H1 (cell line): ENCODE measurements around the gene PARP16. TPM values are rescaled to one million over a fixed set of nuclear protein-coding genes. Genes with fewer than 3 reads are reported as not detected.

Experiments used
- CHD1 ChIP-seq: IDR thresholded peaks from 2 replicates; pipeline ENCODE4 v1.6.1; 2012; ENCODE audit warnings: low read depth, low read length, improper control_type of control experiment
- CTBP2 ChIP-seq: IDR thresholded peaks from 2 replicates; pipeline ENCODE4 v1.7.0; 2011; ENCODE audit warnings: borderline replicate concordance, mild to moderate bottlenecking, moderate library complexity, mixed read lengths, low read length; ENCODE audit not compliant: insufficient read depth, insufficient read length
- NANOG ChIP-seq: IDR thresholded peaks from 2 replicates; pipeline ENCODE4 v1.6.1; 2011; ENCODE audit warnings: low read length, low read depth, mild to moderate bottlenecking, inconsistent platforms; ENCODE audit not compliant: insufficient read depth, poor library complexity, severe bottlenecking
- POLR2A ChIP-seq, 2 experiments: IDR thresholded peaks; 1 replicate in 1 of 2; 2 replicates in 1 of 2; pipeline ENCODE4 v1.6.1; 2011; ENCODE audit warnings: low read depth in 2 of 2, low read length in 2 of 2, mild to moderate bottlenecking in 2 of 2; ENCODE audit errors: control extremely low read depth in 1 of 2
- RXRA ChIP-seq: IDR thresholded peaks from 2 replicates; pipeline ENCODE4 v1.6.1; 2011; ENCODE audit warnings: low read depth, mild to moderate bottlenecking, low read length, moderate library complexity; ENCODE audit not compliant: insufficient read depth
- ZNF274 ChIP-seq: IDR thresholded peaks from 2 replicates; pipeline ENCODE4 v1.7.0; 2012; ENCODE audit warnings: low read length, borderline replicate concordance; ENCODE audit errors: extremely low read depth
- polyA plus RNA-seq, 7 experiments: library from polyadenylated mRNA; depleted of rRNA in 3 of 7; stranded (reverse) in 5 of 7; unstranded in 2 of 7; fragments of >200 nt in 5 of 7; fragments of 200-250 nt in 2 of 7; gene quantifications; 1 replicate in 5 of 7; 2 replicates in 1 of 7; 4 replicates in 1 of 7; pipeline versions ENCODE4 v1.2.1 to v1.2.3, GENCODE V29; 2011 to 2013; ENCODE audit warnings: missing spikeins in 2 of 7, mixed read lengths in 2 of 7
- total RNA-seq: library from RNA; stranded (reverse); fragmentation: NEBNext Ultra II Directional; extraction: Animal tissue kit (Norgen Biotek cat#: 25700); gene quantifications from 2 replicates; pipeline ENCODE4 v1.2.1, GENCODE V29; 2021

PARP16 gene
- total and polyA plus RNA-seq, 2 of the 8 experiments (the other 6 are each of a cell fraction or from before 2014, with no cell fraction given), result 3.7 to 5.0 TPM

DNA sequence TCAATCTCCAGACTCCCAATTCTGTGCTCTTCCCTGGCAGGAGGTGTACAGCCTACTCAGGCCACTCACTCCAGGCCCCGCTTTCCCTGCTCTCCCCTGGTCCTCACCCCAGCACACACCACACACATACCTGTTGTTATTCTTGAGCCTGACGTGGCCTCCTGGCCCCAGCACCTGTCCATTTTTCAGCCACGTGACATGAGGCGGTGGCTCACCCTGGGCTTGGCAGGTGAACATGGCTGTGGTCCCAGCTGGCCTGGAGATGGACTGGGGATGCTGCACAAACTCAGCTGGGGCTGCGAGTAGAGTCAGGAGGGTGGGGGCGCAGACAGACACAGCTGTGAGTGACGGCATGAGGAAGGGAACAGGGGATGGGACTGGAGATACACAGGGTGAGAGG lies 45.1 kb upstream of the PARP16 start (continued):
- no peak for TF ChIP-seq RXRA
- TF ChIP-seq CHD1, result no peak
- no peak for TF ChIP-seq ZNF274
- TF ChIP-seq POLR2A (IDR thresholded peaks at IDR 0.05; ENCODE audit: control extremely low read depth in 1 of 2, low read depth in 2 of 2, low read length in 2 of 2), result no peak
- TF ChIP-seq CTBP2, result no peak
- TF ChIP-seq NANOG, result no peak
